Measurements from ENCODE around the gene EVX1.

EVX1 gene

DNA sequence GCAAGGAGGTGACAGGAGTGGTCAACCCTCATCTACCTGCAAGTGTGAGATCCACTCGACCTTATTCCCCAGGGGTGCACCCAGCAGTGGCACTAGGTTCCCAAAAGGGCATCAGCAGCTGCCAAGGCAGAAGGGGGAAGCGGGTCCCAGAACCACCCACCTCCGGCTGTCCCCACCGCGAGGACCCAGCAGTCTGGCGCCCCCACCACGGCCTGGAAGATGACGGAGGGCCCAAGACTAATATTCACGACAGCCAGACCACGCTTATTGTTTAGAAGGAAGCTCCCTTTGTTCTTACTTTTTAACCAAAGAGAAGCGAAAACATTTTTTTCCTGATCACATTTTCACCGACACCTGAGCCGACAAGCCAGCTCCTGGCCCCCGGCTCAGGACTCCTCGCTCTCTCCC is 3.6 kb upstream of the EVX1 start:
- Mint-ChIP-seq H3K36me3 (ENCODE audit: low read depth) (no peaks in the 10 kb centered on the region), H3K9me3 (no peaks in the 10 kb centered on the region), H3K4me1 (peaks cover 19% of the 10 kb centered on the region), H3K27ac (peak overlapping the region; percentile 31), H3K4me3 (no peak overlapping the region), H3K27me3 (peaks cover 87% of the 10 kb centered on the region)
- DNase-seq (no peak), ATAC-seq (no peak)

DNA sequence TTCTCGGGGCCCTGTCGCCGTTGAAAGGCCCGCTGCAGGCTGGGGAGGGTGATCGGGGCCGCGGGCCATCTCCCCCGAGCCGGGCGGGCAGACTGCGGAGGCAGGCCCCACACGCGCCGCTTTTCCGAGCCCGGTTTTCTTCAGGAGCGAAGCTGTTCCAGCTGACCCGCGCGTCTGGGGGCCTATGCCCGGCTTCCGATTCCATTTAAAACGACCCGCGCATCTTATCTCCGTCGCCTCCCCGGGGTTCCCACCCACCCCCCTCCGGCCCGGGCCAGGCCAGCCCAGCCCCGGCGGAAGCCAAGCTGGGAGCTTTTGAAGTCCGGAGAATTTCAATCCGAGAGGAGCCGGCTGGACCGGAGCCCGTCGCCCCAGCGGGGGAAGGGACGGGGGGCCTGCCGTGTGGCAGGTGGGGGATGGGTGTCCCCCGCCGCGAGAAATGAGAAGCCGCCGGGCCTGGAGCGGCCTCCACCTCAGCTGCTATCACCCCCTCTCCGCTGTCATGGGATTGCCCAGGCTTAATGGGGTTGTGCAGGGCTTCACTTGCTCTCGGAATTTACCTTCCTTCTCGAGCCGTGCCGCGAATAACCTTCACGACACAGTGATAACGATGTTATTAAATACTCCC is 3.1 kb upstream of the EVX1 start:
- no peaks in the 10 kb centered on the region for H3K9me3 Mint-ChIP-seq
- H3K4me1 Mint-ChIP-seq, result peaks cover 19% of the 10 kb centered on the region
- DNase-seq (no peak), ATAC-seq (no peak)
- H3K4me3 Mint-ChIP-seq, result no peak overlapping the region
- H3K36me3 Mint-ChIP-seq (ENCODE audit: low read depth), result no peaks in the 10 kb centered on the region
- H3K27ac Mint-ChIP-seq, result no peak overlapping the region
- H3K27me3 Mint-ChIP-seq, result peaks cover 85% of the 10 kb centered on the region

DNA sequence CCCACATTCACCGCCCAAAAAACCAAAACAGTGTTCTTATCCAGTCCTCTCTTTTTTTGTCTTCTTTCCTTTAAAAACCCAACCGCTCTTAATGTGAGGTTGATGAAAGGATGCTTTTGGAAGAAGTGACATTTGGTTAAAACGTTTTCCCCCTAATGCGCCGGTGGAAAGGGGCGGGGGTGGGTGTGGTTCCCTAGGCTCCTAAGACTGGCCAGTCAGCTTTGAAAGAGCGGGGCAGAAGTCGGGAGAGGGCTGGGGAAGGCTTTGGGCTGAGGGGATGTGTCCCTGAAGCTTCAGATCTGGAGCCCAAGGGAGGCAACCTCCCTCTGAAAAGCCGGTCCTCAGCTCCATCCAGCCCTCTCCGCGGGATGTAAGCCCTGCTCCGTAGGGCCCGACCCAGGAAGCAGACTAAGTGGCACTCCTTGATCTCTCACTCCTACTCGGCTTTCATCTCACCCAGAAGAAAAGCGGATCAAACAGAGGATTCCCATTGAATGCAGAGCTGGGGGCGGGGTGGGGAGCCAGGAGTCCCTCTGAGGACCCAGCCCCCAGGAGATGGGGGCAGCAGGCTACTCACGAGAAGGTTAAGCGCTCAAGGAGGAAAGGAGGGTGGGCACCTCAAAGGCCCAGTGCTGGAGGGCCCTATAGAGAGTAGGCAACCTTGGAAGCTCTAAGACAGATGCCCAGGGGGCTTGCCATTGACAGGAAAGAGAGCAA is 2.4 kb upstream of the EVX1 start:
- peaks cover 86% of the 10 kb centered on the region for H3K27me3 Mint-ChIP-seq
- peaks cover 21% of the 10 kb centered on the region for H3K4me1 Mint-ChIP-seq
- no peaks in the 10 kb centered on the region for H3K36me3 Mint-ChIP-seq (ENCODE audit: low read depth)
- H3K4me3 Mint-ChIP-seq, result no peak overlapping the region
- ATAC-seq (no peak), DNase-seq (no peak)
- no peaks in the 10 kb centered on the region for H3K9me3 Mint-ChIP-seq
- no peak overlapping the region for H3K27ac Mint-ChIP-seq

DNA sequence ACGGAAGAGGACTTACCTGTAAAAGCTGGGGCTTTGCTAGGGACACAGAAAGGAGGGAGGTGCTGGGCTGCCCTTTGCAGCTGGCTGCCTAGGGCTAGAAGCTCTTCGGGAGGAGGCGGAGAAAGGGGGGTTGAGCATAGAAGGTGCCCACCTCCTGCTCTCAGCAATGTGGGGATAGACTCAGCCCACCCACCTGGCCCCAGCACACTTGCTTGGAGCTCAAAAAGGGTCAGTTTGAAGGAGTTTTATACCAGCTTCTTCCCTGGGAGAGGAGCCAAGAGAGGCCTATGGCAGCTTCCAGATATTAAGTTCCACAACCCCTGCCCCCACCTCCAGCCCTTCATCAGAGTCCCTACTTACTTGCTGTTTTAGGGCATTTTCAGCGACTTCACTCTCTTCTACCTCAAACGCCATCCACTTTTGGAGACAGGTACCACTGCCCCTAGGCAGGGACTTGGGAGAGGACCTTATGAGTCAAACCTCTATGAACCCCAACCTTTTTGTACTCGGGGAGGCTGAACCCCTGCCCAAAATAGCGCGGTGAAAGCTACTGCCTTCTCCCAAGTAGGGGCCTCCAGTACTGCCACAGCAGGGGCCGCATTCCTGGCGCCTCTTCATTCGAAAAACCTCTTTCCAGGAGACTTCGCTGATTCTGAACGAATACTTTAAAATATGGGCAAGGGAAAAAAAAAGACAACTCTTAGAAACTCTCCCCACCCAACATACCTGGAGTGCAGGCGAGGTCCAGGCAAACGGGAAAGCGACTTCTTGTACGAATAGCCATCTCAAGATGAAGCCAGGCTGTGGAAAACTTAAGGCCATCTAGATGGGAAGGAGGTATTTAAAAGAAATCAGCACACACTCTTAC is 1.2 kb upstream of the EVX1 start:
- peaks cover 88% of the 10 kb centered on the region for H3K27me3 Mint-ChIP-seq
- no peak overlapping the region for H3K4me3 Mint-ChIP-seq
- no peaks in the 10 kb centered on the region for H3K9me3 Mint-ChIP-seq
- no peaks in the 10 kb centered on the region for H3K36me3 Mint-ChIP-seq (ENCODE audit: low read depth)
- peaks cover 15% of the 10 kb centered on the region for H3K4me1 Mint-ChIP-seq
- ATAC-seq (no peak), DNase-seq (no peak)
- no peak overlapping the region for H3K27ac Mint-ChIP-seq

DNA sequence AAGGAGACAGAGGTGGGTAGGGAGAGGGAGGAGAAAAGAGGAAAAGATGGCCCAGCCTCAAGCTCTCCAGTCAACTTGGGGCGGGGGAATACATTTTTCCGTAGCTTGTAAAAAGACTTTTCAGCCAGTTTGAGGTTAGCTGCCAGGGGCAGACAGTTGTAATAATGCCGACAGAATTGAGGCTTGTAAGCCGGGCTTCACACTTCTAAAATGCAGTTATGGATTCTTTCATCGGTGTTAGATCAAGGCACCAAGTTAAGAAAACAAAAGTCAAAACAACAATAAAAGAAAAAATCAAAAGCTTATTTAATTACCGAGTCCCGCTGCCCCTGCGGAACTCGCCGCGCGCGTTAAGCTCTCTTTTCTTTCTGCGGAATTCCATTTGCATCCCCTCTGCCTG is 448 bp upstream of the EVX1 start:
- ATAC-seq (no peak), DNase-seq (no peak)
- Mint-ChIP-seq H3K27me3 (peaks cover 88% of the 10 kb centered on the region), H3K27ac (peak overlapping the region; percentile 66), H3K4me1 (peaks cover 15% of the 10 kb centered on the region), H3K36me3 (ENCODE audit: low read depth) (no peaks in the 10 kb centered on the region), H3K9me3 (no peaks in the 10 kb centered on the region), H3K4me3 (peak overlapping the region; percentile 67)

DNA sequence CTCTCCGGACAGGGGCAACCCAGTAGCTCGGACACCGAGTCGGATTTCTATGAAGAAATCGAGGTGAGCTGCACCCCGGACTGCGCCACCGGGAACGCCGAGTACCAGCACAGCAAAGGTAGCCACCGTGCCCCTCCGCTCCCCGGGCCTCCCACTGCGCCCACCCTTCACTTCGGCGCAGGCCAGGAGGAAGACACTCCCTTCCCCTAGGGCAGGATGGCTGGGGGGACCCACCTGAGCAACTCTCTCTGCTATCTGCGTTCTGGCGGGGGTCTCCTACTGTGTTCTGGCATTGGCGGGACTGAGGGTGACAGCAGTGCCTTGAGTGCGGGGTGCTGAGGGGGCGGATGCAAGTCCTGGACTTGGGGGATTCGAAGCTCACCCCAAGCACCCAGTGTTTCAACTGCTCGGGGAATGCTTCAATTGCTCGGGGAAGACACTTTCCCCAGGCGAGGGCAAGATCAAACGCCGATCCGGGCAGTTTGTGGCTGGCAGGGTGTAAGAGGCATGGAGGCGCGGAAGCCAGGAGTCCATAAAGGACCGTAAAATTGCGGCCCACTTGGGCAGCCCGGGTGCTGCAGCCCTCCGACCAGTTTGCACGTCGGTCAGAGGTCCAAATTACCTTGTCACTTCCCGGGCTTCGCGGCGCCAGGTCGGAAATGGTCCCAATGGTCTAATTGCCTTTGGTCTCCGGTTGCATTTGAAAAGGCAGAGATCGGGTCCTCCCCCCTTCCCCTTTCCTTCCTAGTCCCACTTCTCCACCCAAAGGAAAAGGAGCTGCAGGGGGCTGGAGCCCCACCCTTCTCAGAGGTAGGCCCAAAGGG is 950 bp downstream of the EVX1 start:
- Mint-ChIP-seq H3K27me3 (peaks cover 89% of the 10 kb centered on the region), H3K36me3 (ENCODE audit: low read depth) (no peaks in the 10 kb centered on the region), H3K9me3 (no peaks in the 10 kb centered on the region), H3K4me1 (peaks cover 12% of the 10 kb centered on the region), H3K27ac (no peak overlapping the region), H3K4me3 (no peak overlapping the region)
- DNase-seq (no peak), ATAC-seq (no peak)

DNA sequence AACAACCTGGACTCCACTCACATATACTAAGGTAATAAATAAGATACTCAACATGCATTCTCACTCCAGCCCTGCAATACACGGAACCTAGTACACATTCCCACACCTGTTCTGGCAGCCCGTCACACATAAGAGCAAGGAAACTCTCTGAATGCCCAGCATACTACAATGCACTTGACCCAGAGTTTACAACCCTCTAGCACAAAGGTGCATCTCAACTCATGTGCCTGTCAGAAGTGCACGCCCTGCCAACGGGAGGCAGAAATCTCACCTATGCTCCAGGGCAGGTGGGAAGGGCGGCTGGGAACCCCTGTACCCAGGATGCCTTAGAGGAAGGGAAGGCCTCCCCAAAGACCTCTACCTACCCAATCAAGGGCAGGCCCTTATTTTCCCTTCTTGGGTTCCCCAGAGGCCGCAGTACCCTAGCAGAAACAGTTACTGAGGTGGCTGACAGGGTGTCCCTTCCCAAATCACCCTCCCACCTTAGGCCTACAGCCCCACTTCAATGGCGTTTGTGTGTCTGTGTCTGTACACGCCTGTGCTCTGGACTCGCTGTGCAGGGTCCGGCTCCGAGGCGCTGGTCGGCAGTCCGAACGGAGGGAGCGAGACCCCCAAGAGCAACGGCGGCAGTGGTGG is 2.0 kb downstream of the EVX1 start:
- ATAC-seq (no peak), DNase-seq (no peak)
- Mint-ChIP-seq H3K9me3 (no peaks in the 10 kb centered on the region), H3K27me3 (peaks cover 92% of the 10 kb centered on the region), H3K4me3 (no peak overlapping the region), H3K4me1 (peaks cover 10% of the 10 kb centered on the region), H3K36me3 (ENCODE audit: low read depth) (no peaks in the 10 kb centered on the region), H3K27ac (no peak overlapping the region)

DNA sequence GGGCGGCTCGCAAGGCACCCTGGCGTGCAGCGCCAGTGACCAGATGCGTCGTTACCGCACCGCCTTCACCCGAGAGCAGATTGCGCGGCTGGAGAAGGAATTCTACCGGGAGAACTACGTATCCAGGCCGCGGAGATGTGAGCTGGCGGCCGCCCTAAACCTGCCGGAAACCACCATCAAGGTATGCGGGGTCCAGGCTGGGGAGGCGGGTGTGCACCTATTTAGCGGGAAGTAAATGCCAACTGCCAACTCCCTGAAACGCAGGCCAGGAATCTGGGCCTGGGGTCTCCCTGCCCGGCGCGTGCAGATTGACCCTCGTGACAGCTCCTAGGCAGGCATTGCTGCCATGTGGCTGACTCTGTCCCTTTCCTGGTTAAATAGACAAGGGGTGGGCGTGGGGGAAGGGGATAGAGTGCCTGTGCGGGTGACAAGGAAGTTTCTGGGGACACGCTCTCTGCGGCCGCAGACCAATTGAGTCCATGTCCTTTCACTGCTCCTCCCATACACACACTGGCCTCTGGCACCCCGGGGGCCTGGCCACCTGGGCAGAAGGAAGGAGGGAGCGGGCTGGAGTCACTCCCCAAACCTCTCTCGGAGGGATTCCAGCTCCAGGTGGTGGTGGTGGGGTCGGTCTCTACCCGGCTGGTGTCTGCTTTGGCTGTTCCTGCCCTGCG is 2.7 kb downstream of the EVX1 start:
- DNase-seq (no peak), ATAC-seq (no peak)
- peaks cover 93% of the 10 kb centered on the region for H3K27me3 Mint-ChIP-seq
- H3K4me1 Mint-ChIP-seq, result peaks cover 7% of the 10 kb centered on the region
- H3K27ac Mint-ChIP-seq, result no peak overlapping the region
- no peaks in the 10 kb centered on the region for H3K9me3 Mint-ChIP-seq
- no peak overlapping the region for H3K4me3 Mint-ChIP-seq
- no peaks in the 10 kb centered on the region for H3K36me3 Mint-ChIP-seq (ENCODE audit: low read depth)

DNA sequence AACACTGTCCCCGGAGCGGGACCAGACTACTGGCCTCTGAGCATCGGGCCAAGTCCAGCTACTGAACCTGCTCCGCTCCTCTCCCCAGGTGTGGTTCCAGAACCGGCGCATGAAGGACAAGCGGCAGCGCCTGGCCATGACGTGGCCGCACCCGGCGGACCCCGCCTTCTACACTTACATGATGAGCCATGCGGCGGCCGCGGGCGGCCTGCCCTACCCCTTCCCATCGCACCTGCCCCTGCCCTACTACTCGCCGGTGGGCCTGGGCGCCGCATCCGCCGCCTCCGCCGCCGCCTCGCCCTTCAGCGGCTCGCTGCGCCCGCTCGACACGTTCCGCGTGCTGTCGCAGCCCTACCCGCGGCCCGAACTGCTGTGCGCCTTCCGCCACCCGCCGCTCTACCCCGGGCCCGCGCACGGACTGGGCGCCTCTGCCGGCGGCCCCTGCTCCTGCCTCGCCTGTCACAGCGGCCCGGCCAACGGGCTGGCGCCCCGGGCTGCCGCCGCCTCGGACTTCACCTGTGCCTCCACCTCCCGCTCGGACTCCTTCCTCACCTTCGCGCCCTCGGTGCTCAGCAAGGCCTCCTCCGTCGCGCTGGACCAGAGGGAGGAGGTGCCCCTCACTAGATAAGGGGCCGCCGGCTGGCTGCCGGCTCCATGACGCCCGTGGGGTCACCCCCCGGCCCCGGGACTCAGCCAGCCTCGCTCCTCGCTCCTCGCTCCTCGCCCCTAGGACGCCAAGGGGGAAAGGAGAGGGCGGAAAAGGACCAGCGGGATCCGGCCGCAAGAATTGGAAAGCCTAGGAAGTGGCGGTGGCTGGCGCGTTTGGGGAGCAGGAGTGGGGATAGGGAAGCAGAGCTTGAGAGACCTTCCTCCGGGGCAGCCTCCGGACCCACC is 3.4 kb downstream of the EVX1 start:
- Mint-ChIP-seq H3K27me3 (peaks cover 93% of the 10 kb centered on the region), H3K36me3 (ENCODE audit: low read depth) (no peaks in the 10 kb centered on the region), H3K9me3 (no peaks in the 10 kb centered on the region), H3K4me3 (no peak overlapping the region), H3K27ac (no peak overlapping the region), H3K4me1 (peaks cover 11% of the 10 kb centered on the region)
- ATAC-seq (no peak), DNase-seq (no peak)

DNA sequence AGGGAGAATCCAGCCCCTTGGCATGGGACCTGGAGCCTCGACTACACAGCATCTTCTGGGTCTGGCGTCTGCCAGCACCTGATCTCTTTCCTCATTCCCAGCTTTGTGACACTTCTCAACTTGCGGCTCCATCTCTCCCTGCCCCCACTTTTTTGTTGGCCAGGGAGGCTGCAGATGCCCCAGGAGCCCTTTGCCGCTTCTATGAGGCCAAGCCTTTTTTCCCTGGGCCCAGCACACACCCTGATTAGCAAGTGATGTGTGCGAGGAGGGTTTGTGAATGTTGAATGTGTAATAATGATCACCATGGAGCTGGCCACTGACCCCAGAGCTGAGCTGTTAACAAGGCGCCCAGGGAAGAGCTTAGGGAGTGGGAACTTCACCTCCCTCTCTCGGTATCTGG is 4.4 kb downstream of the EVX1 start:
- Mint-ChIP-seq H3K9me3 (no peaks in the 10 kb centered on the region), H3K27ac (no peak overlapping the region), H3K27me3 (peaks cover 89% of the 10 kb centered on the region), H3K4me3 (no peak overlapping the region), H3K36me3 (ENCODE audit: low read depth) (no peaks in the 10 kb centered on the region), H3K4me1 (peaks cover 14% of the 10 kb centered on the region)
- no peak for ATAC-seq
- DNase-seq, result no peak

DNA sequence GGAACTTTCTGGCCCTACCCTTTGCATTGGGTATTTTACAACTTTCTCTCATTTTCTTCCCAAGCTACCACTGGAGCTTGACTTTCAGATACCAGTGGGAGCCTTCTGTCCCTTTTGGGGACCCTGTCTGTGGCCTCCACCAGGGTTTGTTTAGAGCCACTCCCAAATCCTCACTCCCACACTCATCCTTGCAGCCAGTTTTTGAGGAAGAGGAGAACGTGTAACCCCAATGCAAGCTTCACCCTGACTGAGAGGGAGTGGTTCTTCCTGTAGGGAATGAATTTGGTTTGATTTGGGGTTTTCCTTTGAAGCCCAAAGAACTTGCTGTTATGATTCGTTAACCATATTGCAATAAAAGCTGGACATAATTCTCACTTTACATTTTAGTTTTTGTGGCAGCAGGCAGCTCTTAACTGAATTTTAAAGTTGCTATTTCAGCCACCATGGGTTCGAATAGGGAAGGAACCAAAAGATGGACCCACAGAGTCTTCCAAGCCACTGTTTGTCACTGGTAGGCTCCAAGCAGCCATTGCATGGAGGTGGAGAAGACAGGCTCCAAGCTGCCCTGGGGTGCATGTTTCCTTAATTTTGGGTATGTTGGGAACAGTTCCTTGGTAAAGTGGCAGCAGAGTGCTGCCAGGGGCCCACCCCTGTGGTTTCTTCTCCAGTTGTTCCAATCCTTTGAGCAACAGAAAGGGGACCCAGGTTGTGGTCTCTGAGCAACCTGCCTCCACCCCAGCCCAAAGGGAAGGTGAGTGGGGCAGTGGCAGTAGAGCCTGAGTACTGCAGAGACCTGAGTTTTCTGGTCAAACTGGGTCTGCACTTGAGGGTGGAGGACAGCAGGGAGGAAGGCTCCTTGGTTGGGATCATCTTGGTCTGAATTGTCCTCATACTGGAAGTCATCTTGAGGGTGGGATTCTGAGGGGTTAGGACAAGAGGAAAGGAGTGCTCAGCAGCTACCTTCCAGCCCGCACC is 5.1 kb downstream of the EVX1 start:
- no peak for ATAC-seq
- H3K27me3 Mint-ChIP-seq, result peaks cover 89% of the 10 kb centered on the region
- peak overlapping the region; percentile 22 for H3K27ac Mint-ChIP-seq

DNA sequence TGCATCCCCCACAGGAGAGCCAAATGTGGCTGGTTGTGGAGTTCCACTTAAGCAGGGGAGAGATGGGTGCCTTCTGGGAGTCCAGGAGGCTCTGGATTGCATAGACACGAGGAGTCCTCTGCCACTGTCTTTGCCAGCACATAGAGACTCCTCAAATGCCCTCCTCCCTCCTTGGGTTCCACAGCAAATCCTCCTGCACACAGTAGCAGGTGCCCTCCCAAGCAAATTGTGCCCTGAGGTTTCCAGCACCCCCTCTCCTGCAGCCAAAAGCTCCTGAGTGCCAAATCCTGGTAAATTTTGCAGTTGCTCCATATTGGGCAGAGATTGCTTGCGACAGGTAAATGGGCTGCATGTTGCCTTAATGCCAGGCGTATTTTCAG is 5.8 kb downstream of the EVX1 start:
- Mint-ChIP-seq H3K27ac (no peak overlapping the region), H3K36me3 (ENCODE audit: low read depth) (no peaks in the 10 kb centered on the region), H3K9me3 (no peaks in the 10 kb centered on the region), H3K27me3 (peaks cover 91% of the 10 kb centered on the region), H3K4me1 (peaks cover 14% of the 10 kb centered on the region), H3K4me3 (no peak overlapping the region)
- DNase-seq (no peak), ATAC-seq (no peak)

More for the DNA sequence above, 5.1 kb downstream of the EVX1 start:
- Mint-ChIP-seq H3K4me1 (peaks cover 15% of the 10 kb centered on the region), H3K4me3 (no peak overlapping the region), H3K36me3 (ENCODE audit: low read depth) (no peaks in the 10 kb centered on the region), H3K9me3 (no peaks in the 10 kb centered on the region)
- DNase-seq, result no peak
